Hematopoietic multipotent progenitor cell treated with erythropoietin and hydrocortisone succinate and interleukin-3 and kit ligand, for 6 days (in vitro differentiated cells): ENCODE data around the gene VMP1.
"Not testable (repeated sequence)": the region's sequence is repeated elsewhere in the genome, so short reads cannot be mapped to it uniquely, and the experiment has no call there.

Experiments used
- DNase-seq: peaks from one replicate; pipeline ENCODE4 v3.0.0-alpha.2; 2015

VMP1 gene

DNA sequence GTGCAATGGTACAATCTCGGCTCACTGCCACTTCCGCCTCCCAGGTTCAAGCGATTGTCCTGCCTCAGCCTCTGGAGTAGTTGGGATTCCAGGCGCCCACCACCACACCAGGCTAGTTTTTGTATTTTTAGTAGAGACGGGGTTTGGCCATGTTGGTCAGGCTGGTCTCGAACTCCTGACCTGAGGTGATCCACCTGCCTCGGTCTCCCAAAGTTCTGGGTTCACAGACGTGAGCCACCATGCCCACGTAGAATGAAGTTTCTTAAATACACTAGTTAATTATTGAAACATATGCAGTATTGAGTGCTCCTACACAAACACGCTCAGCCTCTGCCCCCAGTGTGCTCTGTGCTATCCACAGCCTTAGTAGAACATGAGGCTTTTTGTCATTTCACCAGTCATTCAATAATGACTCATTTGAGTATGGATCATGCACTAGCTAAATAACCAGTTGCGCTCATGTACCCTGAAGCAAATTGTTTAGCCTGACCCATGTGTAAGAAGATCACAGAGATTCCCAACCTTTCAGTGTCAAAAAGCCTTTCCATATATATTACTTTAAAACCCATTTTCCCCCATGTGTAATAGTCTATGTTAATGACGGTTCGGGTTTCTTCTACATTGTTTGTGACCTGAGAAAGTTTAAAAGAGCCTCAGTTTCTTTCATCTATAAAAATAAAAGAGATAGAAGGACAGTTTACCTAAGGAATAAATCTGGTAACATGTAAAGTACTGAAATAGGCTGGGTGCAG is 135.6 kb downstream of the VMP1 start:
- peak; percentile 44 for DNase-seq

DNA sequence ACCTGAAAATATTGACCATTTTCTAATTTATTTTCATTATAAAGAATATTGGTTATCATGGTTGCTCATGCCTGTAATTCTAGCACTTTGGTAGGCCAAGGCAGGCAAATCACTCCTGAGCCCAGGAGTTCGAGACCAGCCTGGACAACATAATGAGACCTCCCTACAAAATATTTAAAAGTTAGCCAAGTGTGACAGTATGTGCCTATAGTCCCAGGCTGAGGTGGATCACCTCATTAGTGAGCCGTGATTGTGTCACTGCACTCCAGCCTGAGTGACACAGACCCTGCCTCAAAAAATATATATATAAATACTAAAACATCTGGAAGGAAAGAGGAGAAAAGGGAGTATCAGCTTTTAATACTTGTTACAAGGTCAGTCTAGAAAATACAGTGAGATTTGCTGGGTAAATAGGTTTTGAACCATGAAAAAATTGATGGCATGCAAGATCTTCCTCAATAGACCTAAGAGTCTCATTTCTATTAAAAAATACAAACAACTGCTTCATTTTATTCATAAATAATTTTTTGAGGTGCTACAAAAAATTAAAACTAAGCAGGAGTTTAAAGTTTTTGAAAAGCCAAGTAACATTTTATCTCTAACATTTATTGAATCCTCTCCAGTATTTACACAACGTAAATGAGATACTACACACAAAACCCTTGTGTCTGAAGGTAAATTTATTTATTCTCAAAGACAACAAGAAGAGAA is 137.6 kb downstream of the VMP1 start:
- no peak for DNase-seq

DNA sequence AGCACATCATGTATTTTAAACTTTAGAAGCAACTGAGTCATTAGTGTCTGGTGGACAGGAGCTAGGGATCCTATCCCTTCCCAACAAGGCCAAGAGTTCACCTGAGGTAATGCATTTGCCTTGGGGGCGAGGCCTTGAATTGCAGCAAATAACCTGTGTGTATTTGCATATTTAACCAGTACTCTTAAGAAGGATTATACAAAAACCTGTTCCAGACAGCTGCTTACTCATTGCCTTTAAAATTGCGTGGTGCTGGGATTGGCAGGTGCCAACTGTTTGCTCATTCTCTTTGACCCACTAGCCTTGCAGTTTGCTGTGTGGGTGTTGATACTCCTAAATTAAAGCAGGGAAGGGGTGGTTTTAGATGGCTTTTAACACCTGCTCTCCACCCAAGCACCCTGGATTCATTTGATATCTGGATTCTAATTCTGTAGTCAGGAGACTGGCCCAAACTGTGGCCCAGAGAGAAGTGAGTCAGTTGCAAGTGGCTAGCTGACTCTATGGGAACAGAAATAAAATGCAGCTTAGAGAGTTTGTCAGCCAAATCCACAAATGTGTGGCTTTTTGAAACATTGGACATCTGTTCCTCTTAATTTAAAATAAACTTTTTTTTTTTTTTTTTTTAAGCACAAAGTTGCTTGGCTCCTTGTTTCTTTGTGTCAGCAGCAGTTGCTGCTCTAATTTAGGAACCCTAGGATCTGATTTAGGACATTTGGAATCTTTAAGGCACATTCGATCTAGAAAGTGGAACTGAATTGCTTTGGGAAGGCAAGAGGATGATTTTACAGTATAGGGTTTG is 138.3 kb downstream of the VMP1 start:
- DNase-seq, result peak; percentile 45

DNA sequence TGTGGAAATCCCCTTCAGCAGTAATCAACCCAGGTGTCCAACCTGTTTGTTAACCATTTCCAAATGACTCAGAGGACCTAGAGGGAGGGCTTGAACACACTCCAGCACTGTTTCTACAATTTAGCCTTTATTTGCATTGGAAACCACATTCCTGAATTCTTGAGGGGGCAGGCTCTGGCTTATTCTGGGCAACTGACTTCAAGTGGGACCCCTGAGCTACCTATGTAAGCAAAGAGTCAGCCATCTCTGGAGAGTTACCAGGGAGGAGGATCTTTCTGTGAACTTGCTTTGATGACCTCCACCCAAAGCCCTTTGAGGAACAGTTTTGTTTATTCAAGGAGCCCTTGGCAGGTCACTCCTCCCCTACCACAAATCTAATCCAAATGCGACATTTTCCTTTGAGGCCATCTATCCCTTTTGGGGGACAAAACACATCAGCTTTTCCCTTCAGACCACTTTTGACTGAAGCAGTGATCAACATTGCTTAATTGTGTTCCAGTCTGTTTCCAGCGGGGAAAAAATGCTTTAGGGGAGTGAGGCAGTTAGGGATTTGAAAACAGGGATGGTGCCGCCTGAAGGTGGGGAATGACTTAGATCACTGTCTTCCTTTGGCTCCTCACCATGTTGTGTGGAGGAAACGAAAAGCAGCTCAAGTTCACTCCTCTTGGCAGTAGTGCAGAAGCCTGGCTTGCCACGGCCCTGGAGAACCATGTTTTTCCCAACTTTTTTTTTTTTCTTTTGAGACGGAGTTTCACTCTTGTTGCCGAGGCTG is 139.1 kb downstream of the VMP1 start:
- no peak for DNase-seq

DNA sequence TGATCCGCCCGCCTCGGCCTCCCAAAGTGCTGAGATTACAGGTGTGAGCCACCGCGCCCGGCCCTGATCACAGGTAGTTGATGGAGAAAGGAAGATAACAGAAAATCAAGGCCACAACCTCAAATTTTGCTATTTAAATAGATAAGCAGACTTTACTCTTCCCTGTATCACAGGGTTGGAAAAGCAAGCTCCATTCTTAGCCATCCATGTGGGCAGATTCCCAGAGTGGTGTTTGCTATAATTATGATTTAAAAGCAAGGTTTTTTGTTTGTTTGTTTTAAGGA is 140.9 kb downstream of the VMP1 start:
- DNase-seq, result no peak

DNA sequence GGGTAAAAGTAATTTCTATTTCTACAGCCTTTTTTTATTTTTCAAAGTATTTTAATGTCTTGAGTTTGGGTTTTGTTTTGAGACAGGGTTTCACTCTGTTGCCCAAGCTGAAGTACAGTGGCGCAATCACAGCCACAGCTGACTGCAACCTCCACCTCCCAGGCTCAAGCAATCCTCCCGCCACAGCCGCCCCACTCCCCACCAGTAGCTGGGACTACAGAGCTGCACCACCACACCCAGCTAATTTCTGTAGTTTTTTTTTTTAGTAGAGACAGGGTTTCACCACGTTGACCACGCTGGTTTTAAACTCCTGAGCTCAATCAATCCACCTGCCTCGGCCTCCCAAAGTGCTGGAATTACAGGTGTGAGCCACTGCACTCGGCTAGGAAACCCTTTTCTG is 141.3 kb downstream of the VMP1 start:
- peak; percentile 74 for DNase-seq

DNA sequence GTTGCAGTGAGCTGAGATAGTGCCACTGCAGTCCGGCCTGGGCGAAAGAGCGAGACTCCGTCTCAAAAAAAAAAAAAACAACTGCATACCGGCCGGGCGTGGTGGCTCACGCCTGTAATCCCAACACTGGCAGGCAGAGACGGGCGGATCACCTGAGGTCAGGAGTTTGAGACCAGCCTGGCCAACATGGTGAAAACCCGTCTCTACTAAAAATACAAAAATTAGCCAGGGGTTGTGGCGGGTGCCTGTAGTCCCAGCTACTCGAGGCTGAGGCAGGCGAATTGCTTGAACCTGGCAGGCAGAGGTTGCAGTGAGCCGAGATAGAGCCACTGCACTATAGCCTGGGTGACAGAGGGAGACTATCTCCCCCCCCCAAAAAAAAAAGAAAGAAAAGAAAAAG is 142.9 kb downstream of the VMP1 start:
- not testable (repeated sequence) for DNase-seq

DNA sequence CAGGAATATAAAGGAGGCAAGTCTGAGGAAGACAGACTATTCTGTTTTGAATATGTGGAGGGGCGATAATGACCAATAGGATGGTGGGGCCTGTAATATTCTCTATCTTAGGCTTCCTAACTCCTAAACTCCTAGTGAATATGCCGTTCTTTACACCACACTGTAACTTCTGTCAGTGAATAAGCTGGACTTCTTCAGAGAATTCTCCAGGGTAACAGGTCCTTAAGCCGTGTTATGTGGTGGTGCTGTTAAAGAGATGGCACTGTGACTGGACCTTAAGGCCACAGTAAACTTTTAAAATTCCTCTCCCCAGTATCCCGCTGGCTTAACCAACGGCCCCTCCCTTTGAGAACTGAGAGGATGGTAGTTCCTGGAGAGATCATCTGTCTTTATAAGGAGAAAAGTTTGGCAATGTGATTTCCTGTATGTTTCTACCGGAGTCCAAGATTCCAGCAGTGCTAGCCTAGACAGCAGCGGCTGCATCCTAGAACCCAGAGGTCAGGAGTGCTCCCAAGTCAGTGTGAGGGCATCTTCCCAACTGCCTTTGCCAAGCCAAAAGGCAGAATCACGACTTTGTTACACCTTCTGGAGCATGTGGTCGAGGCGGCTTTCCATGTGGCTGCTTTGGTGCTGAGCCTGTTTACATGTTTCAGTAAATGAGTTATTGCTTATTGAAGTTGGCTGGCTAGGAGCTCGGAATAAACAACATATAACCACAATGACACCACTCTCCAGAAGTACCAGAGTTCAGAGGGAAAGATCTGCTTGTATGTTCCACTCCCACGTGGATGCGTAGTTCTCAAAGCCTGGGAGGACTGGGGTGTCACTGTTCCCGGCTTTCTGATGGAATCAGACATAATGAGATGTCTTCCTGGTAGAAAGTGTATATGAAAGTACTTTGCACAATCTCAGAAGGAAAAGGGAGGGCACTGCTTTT is 144.3 kb downstream of the VMP1 start:
- no peak for DNase-seq

DNA sequence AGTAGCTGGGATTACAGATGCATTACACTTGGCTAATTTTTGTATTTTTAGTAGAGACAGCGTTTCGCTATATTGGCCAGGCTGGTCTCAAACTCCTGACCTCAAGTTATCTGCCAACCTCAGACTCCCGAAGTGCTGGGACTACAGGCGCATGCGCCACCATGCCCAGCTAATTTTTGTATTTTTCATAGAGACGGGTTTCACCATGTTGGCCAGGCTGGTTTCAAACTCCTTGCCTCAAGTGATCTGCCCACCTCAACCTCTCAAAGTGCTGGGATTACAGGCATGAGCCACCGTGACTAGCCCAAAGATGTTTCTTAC is 145.4 kb downstream of the VMP1 start:
- DNase-seq, result not testable (repeated sequence)

DNA sequence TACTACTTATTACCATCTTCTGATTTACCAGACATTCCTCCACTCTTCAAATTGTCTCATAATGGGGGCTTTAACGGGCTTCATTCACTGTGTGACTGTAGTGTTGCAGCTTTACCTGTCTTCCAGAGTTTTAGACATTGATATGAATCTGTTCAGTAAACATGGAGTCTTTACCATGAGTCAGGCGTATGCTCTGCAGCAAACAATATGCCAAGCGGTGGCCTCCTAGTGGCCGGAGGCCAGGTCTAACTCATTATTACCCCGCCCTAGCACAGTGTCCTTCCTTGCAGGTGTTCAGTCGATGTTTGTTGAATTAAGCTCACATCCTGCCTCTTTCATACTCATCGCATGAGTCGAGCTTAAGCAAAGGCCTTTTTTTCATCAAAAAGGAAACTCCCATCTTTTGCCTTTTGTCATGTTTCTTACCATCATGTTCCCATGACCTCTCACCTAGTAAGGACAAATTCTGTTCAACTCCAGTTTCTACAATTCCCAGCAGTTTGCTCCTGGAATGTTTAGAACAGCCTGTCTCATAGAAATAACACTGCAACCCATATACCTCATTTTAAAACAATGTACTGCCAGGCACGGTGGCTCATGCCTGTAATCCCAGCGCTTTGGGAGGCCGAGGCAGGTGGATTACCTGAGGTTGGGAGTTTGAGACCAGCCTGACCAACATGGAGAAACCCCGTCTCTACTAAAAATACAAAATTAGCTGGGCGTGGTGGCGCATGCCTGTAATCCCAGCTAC is 145.9 kb downstream of the VMP1 start:
- DNase-seq, result peak; percentile 59

DNA sequence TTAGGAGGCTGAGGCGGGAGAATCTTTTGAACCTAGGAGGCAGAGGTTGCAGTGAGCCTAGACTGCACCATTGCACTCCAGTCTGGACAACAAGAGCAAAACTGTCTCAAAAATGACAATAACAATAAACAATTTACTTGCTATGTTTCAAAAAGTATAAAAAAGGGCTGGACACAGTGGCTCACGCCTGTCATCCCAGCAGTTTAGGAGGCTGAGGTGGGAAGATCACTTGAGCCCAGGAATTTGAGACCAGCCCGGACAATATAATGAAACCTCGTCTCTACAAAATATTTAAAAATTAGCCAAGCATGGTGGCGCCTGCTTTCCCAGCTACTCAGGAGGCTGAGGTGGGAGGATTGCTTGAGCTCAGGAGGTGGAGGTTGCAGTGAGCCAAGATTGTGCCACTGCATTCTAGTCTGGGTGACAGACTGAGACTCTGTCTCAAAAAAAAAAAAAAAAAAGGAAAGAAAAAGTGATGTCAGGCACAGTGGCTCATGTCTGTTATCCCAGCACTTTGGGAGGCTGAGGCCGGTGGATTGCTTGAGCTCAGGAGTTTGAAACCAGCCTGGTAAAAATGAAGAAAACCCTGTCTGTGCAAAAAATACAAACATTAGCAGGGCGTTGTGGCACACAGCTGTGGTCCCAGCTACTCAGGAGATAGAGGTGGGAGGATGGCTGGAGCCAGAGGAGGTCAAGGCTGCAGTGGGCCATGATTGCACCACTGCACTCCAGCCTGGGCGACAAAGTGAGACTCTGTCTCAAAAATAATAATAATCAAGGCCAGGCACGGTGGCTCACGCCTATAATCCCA is 146.7 kb downstream of the VMP1 start:
- DNase-seq, result not testable (repeated sequence)

DNA sequence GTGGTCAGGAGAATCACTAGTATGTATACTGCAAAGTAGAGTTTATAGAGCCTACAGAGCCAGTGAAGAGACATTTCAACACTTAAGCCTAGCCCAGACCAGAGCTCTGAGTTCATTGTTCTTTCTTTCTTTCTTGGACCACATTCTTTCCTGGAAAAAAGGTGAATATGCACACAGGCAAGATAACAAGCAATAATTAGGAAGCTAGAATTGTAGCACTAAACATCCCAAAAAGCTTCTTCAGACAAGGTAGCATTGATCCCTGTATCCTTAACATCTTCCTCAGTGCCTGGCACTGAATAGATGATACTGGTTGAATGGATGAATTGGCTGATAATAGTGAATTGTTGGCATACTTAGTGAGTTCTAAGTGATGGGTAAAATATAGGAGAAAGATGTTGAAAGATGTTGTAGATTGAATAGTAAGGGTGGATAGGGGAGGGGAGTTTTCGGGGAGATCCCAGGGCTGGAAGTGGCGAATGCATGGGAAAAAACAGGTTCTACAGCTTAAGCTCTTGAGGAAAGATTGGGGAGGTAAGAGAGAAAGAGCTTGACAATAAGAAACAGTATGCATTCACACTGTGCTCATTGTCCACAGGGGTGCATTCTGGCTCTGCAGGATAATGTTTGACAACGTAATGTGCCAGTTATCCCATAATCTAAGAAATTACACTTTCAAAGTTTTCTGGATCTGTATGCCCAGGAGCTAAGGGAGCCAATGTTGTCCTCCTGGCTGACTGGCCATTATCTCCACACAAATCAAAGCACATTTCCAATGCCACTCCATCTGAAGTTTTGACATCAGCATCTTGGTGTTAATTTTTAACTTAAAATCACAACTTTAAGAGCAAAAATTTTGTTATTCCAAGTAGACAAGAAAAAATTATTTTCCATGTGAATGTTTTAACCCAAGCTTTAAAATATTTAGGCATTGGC is 149.7 kb downstream of the VMP1 start:
- no peak for DNase-seq

DNA sequence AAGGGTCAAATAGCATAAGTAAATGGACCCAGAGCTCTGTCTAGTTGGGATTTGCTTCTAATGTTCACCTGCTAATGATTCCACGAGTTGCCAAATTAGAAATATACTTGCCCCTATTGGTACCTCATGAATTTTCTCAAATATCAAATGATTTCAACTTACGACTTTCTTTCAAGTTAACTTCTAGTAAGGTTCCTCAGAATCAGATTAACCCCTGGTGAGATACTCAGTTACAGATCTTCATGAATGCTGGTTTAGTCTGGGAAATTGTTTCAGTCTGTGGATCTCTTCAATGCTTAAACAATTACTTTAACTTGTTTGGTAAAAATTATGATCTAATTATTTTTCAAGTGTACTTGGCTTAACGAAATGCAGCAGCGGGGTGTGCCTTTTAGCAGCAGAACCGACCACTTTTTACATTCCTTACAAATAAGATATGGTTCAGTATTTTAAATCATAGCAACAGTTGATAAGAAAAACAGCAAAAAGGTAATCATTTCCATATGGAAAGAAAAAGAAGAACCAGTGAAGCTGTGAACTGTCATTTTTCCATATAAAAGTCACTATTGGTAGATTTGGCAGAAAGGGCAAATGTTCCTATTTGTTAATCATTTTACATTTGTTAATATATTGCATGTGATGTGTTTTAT is 150.8 kb downstream of the VMP1 start:
- DNase-seq, result no peak

DNA sequence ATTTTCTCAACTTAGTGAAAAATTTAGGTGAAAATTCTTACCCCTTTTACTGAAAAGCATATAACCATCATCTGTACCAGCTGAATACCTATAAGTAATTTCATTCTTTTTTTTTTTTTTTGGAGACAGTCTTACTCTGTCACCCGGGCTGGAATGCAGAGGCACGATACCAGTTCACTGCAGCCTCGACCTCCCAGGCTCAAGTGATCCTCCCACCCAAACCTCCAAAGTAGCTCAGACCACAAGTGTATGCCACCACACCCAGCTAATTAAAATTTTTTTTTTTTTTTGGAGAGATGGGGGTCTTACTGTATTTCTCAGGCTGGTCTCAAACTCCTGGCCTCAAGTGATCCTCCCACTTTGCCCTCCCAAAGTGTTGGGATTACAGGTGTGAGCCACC is 151.5 kb downstream of the VMP1 start:
- DNase-seq, result no peak

DNA sequence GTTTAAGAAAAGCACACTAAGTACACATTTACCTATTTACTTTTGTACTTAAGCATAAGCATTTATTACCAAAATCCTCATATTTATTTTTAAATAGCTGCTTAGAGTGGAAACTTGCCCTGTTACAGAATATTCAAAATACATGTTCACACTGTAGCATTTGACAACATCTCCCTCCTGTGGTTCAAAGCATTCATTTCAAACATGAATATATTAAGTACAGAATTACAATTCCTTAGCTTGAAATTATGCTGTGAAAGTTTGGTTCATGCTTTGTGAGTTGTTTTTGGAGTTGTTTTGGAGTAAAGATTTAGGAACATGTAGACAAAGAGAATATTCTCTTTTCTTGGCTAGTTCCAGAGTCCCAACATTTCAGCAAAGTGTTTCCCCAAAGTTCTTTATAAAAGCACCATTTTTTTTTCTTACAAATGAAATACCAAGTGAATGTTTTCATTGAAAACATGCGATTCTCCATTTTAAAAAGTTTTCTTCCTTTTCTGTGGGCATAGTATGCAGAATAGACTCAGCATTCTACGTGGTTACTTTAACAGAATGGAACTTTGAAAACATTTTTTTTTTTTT is 152.1 kb downstream of the VMP1 start:
- peak; percentile 82 for DNase-seq

DNA sequence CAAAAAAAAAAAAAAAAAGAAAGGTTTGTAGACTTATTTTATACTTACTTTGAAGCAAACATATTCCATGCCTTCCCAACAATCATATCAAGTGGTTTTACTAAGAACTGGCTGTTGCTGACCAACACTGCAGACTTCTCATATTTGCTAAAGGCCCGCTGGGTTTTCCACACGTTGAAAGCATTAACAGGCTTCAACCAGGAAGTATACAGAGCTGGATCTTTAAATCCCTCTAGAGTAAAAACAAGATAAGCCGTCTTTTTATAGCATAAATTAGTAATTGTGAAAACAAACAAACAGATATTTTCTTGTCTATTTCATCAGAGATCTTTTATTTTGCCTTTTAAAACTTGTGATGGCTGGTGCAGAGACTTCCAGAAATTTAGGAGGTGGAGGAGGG is 156.2 kb downstream of the VMP1 start:
- no peak for DNase-seq

DNA sequence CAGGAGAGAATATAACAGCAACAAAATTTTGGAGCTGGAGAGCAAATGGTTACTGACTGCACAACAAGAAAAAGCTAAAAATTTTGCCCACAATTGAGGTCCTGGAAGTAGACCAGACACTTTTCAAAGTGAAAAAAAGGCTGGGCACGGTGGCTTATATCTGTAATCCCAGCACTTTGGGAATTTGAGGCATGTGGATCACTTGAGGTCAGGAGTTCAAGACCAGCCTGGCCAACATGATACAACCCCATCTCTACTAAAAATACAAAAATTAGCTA is 162.4 kb downstream of the VMP1 start:
- no peak for DNase-seq

DNA sequence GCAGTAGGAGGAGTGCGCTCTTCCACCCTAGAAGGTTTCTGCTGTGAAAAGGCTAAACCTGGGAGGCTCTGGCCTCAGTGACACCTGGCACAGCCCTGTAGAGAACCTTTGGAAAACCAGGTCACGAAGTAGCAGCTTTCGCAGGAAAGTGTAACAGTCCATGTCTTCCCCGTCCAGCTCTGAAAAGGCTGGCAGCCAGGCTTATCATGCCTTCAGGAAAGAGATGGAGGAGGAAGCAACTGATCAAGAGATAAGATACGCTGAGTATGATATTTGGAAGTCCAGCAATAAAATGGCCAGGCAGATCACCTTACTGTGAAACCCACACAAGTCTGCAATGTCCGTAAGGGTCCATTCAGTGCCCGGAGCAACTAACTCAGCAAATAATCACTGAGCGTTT is 163.0 kb downstream of the VMP1 start:
- DNase-seq, result no peak

DNA sequence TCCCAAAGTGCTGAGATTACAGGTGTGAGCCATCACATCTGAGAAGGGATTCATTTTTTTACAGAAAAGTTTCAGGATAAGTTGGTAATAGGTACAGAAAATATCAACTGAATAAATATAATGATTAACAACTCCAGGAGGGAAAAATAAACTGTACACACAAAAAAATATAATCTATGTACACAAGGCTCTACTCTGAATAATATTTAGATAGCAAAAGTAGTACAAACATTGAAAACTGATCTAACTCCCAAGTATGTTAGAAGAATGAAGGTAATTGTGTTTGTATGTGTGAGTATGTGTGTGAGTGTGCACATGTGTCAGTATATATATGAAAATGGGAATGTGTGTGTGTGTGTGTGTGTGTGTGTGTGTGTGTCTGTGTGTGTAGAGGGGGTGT is 164.9 kb downstream of the VMP1 start:
- DNase-seq, result no peak
